Kidney epithelial cell (primary cell): ENCODE data around the gene TES. TPM values are rescaled to one million over a fixed set of nuclear protein-coding genes. Genes with fewer than 3 reads are reported as not detected.

Source experiments
- DNase-seq: peaks from one replicate; pipeline ENCODE4 v3.0.0-alpha.2; 2010; ENCODE audit warnings: low read depth
- H3K27me3 ChIP-seq: 2 replicates; pipeline ENCODE4 v1.6.0; 2011; ENCODE audit warnings: low read length; ENCODE audit not compliant: control insufficient read depth, insufficient read depth
- H3K36me3 ChIP-seq: 2 replicates; pipeline ENCODE4 v1.5.1; 2011; ENCODE audit warnings: low read length; ENCODE audit not compliant: control insufficient read depth, insufficient read depth
- H3K4me3 ChIP-seq: 2 replicates; pipeline ENCODE4 v1.5.1; 2011; ENCODE audit warnings: low read depth, mild to moderate bottlenecking, control low read depth, low read length
- total RNA-seq: library from RNA; depleted of rRNA; stranded (reverse); fragments of >200 nt; gene quantifications from 2 replicates; pipeline ENCODE4 v1.2.3, GENCODE V29; 2015
- TF ChIP-seq, protein P1 (sequence below): IDR thresholded peaks from 2 replicates; pipeline ENCODE4 v1.5.1; 2011; ENCODE audit warnings: mild to moderate bottlenecking, moderate library complexity, low read length, control low read depth, inconsistent platforms; ENCODE audit not compliant: insufficient read depth, poor library complexity, severe bottlenecking

Gene TES
- total RNA-seq, 1 donor from 2014 or later = 282 TPM

DNA sequence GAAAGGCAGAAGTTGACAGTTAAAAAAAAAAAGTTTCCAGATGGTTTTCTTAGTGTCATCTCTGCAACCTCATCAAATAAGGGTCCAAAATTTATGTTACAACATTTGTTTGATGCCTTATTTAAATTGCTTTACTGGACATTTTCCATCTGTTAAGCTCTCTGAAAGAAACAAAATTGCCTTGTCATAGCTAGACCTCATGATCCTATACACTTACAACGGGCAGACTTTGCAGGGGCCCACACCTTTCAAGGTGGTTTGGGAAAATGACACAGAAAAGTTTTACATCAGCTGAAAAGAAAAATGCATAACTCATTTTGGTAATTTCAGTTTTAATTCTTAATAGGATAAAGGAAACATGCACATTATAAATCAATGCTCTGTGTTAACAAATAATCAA, 1.4 kb upstream of the TES start:
- DNase-seq = no peak
- TF ChIP-seq, protein P1, sequence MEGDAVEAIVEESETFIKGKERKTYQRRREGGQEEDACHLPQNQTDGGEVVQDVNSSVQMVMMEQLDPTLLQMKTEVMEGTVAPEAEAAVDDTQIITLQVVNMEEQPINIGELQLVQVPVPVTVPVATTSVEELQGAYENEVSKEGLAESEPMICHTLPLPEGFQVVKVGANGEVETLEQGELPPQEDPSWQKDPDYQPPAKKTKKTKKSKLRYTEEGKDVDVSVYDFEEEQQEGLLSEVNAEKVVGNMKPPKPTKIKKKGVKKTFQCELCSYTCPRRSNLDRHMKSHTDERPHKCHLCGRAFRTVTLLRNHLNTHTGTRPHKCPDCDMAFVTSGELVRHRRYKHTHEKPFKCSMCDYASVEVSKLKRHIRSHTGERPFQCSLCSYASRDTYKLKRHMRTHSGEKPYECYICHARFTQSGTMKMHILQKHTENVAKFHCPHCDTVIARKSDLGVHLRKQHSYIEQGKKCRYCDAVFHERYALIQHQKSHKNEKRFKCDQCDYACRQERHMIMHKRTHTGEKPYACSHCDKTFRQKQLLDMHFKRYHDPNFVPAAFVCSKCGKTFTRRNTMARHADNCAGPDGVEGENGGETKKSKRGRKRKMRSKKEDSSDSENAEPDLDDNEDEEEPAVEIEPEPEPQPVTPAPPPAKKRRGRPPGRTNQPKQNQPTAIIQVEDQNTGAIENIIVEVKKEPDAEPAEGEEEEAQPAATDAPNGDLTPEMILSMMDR = no peak
- Histone ChIP-seq H3K36me3 (no peaks in the 10 kb centered on the region), H3K4me3 (no peak overlapping the region), H3K27me3 (no peaks in the 10 kb centered on the region)

GRCh38 chr7:116209561-116210070, 723 bp upstream of the TES start:
- TF ChIP-seq, protein P1 = no peak
- Histone ChIP-seq H3K27me3 (no peaks in the 10 kb centered on the region), H3K36me3 (no peaks in the 10 kb centered on the region), H3K4me3 (no peak overlapping the region)
- no peak for DNase-seq

GRCh38 chr7:116211006-116211912, 920 bp downstream of the TES start:
- Histone ChIP-seq H3K27me3 (no peaks in the 10 kb centered on the region), H3K4me3 (peak overlapping the region; percentile 70), H3K36me3 (no peaks in the 10 kb centered on the region)
- TF ChIP-seq, protein P1 = no peak
- peak; percentile 67 for DNase-seq

GRCh38 chr7:116211913-116212596, 1.7 kb downstream of the TES start:
- DNase-seq = no peak
- H3K27me3 ChIP-seq = no peaks in the 10 kb centered on the region
- peak overlapping the region; percentile 70 for H3K4me3 ChIP-seq
- H3K36me3 ChIP-seq = no peaks in the 10 kb centered on the region
- TF ChIP-seq, protein P1 = no peak

- TF ChIP-seq, protein P1 = no peak
- Histone ChIP-seq H3K36me3 (no peaks in the 10 kb centered on the region), H3K4me3 (no peak overlapping the region), H3K27me3 (no peaks in the 10 kb centered on the region)
- DNase-seq = no peak
Observed at GRCh38 chr7:116212869-116213268, 2.5 kb downstream of the TES start.
